Measurements from ENCODE around the gene STK4. TPM values are rescaled to one million over a fixed set of nuclear protein-coding genes. Genes with fewer than 3 reads are reported as not detected.

Gene STK4
- total RNA-seq, 1 experiment from 2014 or later: 43.0 TPM

GRCh38 chr20:45014671-45015415, 48.5 kb downstream of the STK4 start:
- Mint-ChIP-seq H3K27ac (peak overlapping the region in 1 of 3 experiments; percentile 7; a peak in 1 of 7 replicates), H3K36me3 (ENCODE audit: insufficient read depth in 1 of 3, low read depth in 3 of 3) (peaks cover 0 to 10% (median 0%) of the 10 kb centered on the region in 3 experiments; a peak in 4 of 7 replicates), H3K4me1 (peaks cover 29 to 41% of the 10 kb centered on the region in 2 experiments), H3K4me3 (no peak overlapping the region), H3K27me3 (ENCODE audit: low read depth) (no peaks in the 10 kb centered on the region), H3K9me3 (no peaks in the 10 kb centered on the region)
- no peak overlapping the region for H3K4me2 ChIP-seq (ENCODE audit: insufficient read depth, insufficient read length, low read length)
- H2BK5ac ChIP-seq (ENCODE audit: insufficient read length, low read length): no peak overlapping the region
- H2BK15ac ChIP-seq (ENCODE audit: low read depth, low read length): no peak overlapping the region
- no peak overlapping the region for H3K56ac ChIP-seq (ENCODE audit: insufficient read length, low read depth, low read length)
- H3K9me3 ChIP-seq (ENCODE audit: control insufficient read depth, low read depth, low read length): no peaks in the 10 kb centered on the region
- H3K9ac ChIP-seq (ENCODE audit: extremely low read depth, insufficient read length, low read length): no peak overlapping the region
- no peak overlapping the region for H4K91ac ChIP-seq (ENCODE audit: insufficient read length, low read depth, low read length)
- H3T11ph ChIP-seq (ENCODE audit: low read length): no peak overlapping the region
- H4K20me1 ChIP-seq (ENCODE audit: control insufficient read depth, insufficient read depth, insufficient read length): no peaks in the 10 kb centered on the region
- no peak overlapping the region for H3K23ac ChIP-seq (ENCODE audit: insufficient read length, low read depth, low read length)
- H4K8ac ChIP-seq (replicated peaks; ENCODE audit: insufficient read length, low read depth, low read length): no peak overlapping the region
- WGBS (ENCODE audit: extremely low coverage, insufficient read length, low lambda C conversion rate): no CpG with 5 or more reads among the region's 4 CpGs
- no peak overlapping the region for H2AFZ ChIP-seq (ENCODE audit: low read length)
- H2BK120ac ChIP-seq (ENCODE audit: low read depth, low read length, poor library complexity, severe bottlenecking): no peak overlapping the region
- no peak overlapping the region for H3K27ac ChIP-seq (ENCODE audit: insufficient read length, low read depth, low read length)
- H4K5ac ChIP-seq (ENCODE audit: insufficient read length, low read depth, low read length): no peak overlapping the region
- H3K23me2 ChIP-seq (ENCODE audit: insufficient read length, low read depth, low read length, poor library complexity, severe bottlenecking): no peaks in the 10 kb centered on the region
- TF ChIP-seq, protein P1, sequence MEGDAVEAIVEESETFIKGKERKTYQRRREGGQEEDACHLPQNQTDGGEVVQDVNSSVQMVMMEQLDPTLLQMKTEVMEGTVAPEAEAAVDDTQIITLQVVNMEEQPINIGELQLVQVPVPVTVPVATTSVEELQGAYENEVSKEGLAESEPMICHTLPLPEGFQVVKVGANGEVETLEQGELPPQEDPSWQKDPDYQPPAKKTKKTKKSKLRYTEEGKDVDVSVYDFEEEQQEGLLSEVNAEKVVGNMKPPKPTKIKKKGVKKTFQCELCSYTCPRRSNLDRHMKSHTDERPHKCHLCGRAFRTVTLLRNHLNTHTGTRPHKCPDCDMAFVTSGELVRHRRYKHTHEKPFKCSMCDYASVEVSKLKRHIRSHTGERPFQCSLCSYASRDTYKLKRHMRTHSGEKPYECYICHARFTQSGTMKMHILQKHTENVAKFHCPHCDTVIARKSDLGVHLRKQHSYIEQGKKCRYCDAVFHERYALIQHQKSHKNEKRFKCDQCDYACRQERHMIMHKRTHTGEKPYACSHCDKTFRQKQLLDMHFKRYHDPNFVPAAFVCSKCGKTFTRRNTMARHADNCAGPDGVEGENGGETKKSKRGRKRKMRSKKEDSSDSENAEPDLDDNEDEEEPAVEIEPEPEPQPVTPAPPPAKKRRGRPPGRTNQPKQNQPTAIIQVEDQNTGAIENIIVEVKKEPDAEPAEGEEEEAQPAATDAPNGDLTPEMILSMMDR (conservative IDR thresholded peaks at IDR 0.05): no peak
- H3K27me3 ChIP-seq (ENCODE audit: insufficient read depth, low read length): no peaks in the 10 kb centered on the region
- H3K18ac ChIP-seq (ENCODE audit: insufficient read length, low read depth, low read length): no peak overlapping the region
- no peak overlapping the region for H2BK20ac ChIP-seq (ENCODE audit: low read depth, low read length, poor library complexity, severe bottlenecking)
- no peak overlapping the region for H2BK12ac ChIP-seq (ENCODE audit: insufficient read length, low read depth, low read length)
- no peaks in the 10 kb centered on the region for H3K79me1 ChIP-seq (ENCODE audit: insufficient read depth, low read depth, low read length, poor library complexity, severe bottlenecking)
- H3K4me1 ChIP-seq (ENCODE audit: insufficient read depth, low read length): peaks cover 6% of the 10 kb centered on the region; the same call in 1 of the 2 replicates
- no peak for DNase-seq
- H3K14ac ChIP-seq (ENCODE audit: insufficient read depth, low read length): no peak overlapping the region
- H2AK5ac ChIP-seq (ENCODE audit: insufficient read length, low read length): no peak overlapping the region
- H3K79me2 ChIP-seq (ENCODE audit: insufficient read depth, low read length): no peaks in the 10 kb centered on the region
- no peak overlapping the region for H3K4ac ChIP-seq (ENCODE audit: low read depth, low read length)

Measured in H9 (cell line).